GM12892 (cell line): Measurements from ENCODE around the gene CTNNB1.

Experiments
- POLR2A ChIP-seq: IDR thresholded peaks from 2 replicates; pipeline ENCODE4 v1.6.1; 2011; ENCODE audit warnings: low read depth, low read length, control low read depth
- TAF1 ChIP-seq: IDR thresholded peaks from 2 replicates; pipeline ENCODE4 v1.6.1; 2011; ENCODE audit warnings: low read depth, mild to moderate bottlenecking, control low read depth, low read length, borderline replicate concordance

DNA sequence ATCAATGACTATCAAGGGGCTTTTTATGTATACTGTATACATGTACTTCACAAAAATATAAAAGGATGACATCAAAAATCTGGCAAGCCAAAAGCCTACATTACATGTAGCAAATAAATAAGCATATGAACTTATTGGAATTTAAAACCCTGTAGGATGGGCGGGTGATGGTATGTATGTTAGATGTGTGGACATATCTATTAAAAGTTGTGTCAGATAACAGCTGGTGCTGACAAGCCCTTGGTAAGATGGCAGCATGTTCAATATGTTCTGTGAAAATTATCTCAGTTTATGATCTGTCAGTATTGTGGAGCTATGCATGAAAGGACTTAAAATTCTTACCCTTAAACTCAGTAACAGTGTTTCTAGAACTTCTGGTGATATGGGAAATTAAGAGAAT lies 20.1 kb downstream of the CTNNB1 start:
- TF ChIP-seq POLR2A (no peak), TAF1 (no peak)
